CD1c-positive myeloid dendritic cell (primary cell): ENCODE data around the gene GFOD2.
"Not testable (repeated sequence)": the region's sequence is repeated elsewhere in the genome, so short reads cannot be mapped to it uniquely, and the experiment has no call there.

Experiments
- DNase-seq: peaks from one replicate; pipeline ENCODE4 v3.0.0-alpha.2; 2016; ENCODE audit errors: extremely low spot score

GFOD2 gene

GRCh38 chr16:67719048-67719777 lies at the start of gene GFOD2:
Gene GFOD2 (minus strand): TSS chr16:67719316. CDS start chr16:67685715, 33,601 bp downstream.
- DNase-seq: peak; percentile 99

GRCh38 chr16:67767953-67768352 lies 48.8 kb upstream of the GFOD2 start:
- no peak for DNase-seq

GRCh38 chr16:67766291-67766690 lies 47.2 kb upstream of the GFOD2 start:
- no peak for DNase-seq

GRCh38 chr16:67764158-67764667 lies 45.1 kb upstream of the GFOD2 start:
- DNase-seq: no peak

- no peak for DNase-seq
These were observed 44.0 kb upstream of the GFOD2 start for GRCh38 chr16:67763066-67763465.

- no peak for DNase-seq
These were observed 43.3 kb upstream of the GFOD2 start for GRCh38 chr16:67762385-67762784.

GRCh38 chr16:67761924-67762323 lies 42.8 kb upstream of the GFOD2 start:
- DNase-seq: no peak

GRCh38 chr16:67760956-67761230 lies 41.8 kb upstream of the GFOD2 start:
- DNase-seq: no peak

GRCh38 chr16:67760206-67760955 lies 41.3 kb upstream of the GFOD2 start:
- DNase-seq: no peak

GRCh38 chr16:67758966-67759365 lies 39.9 kb upstream of the GFOD2 start:
- DNase-seq: no peak

GRCh38 chr16:67758006-67758405 lies 38.9 kb upstream of the GFOD2 start:
- DNase-seq: no peak

- no peak for DNase-seq
These were observed 33.5 kb upstream of the GFOD2 start for GRCh38 chr16:67752641-67753040.

GRCh38 chr16:67751331-67751730 lies 32.2 kb upstream of the GFOD2 start:
- not testable (repeated sequence) for DNase-seq

GRCh38 chr16:67750466-67750865 lies 31.4 kb upstream of the GFOD2 start:
- no peak for DNase-seq

- DNase-seq: no peak
These were observed 30.4 kb upstream of the GFOD2 start for GRCh38 chr16:67749436-67750078.

GRCh38 chr16:67748834-67749233 lies 29.7 kb upstream of the GFOD2 start:
- no peak for DNase-seq

- DNase-seq: no peak
These were observed 27.7 kb upstream of the GFOD2 start for GRCh38 chr16:67746846-67747245.

- no peak for DNase-seq
These were observed 22.0 kb upstream of the GFOD2 start for GRCh38 chr16:67741118-67741517.

- no peak for DNase-seq
These were observed 21.3 kb upstream of the GFOD2 start for GRCh38 chr16:67740391-67740790.

GRCh38 chr16:67736858-67737257 lies 17.7 kb upstream of the GFOD2 start:
- DNase-seq: no peak

- no peak for DNase-seq
These were observed 15.7 kb upstream of the GFOD2 start for GRCh38 chr16:67734731-67735201.

GRCh38 chr16:67733734-67734470 lies 14.8 kb upstream of the GFOD2 start:
- no peak for DNase-seq
